ENCODE results near the gene BANK1. TPM values are rescaled to one million over a fixed set of nuclear protein-coding genes. Genes with fewer than 3 reads are reported as not detected.

Gene BANK1
- total and polyA plus RNA-seq, 2 donors (not counting 1 experiment from before 2014, with no cell fraction given) = 353 to 354 TPM

DNA sequence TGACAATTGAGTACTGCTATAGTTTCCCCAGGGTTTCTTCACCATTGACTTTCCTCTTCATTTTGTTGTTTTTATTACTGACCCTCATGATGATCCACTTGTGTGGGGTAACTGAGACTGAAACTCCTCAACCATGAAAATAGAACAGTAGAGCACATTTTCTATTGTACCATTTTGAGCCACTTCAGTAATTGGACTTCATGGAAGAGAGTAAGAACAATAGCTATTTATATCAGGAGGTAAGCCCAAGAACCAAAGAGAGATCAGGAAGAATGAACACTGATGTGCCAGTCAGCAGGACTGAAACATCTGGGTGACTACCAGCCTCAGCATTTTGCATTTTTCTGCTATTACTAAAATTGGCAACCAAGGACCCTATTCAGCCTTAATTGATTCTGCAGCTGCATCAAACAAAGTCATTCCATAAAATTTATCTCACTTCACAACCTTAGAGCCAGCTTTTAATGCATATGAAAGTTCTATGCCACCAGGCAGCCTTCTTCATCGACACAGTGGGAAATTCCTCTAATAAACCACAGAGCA is 151.4 kb downstream of the BANK1 start:
- H4K20me1 ChIP-seq (ENCODE audit: control insufficient read depth, insufficient read depth, low read length, poor library complexity, severe bottlenecking) = peaks cover 8% of the 10 kb centered on the region
- H3K4me1 ChIP-seq (ENCODE audit: control insufficient read depth in 2 of 2, insufficient read depth in 2 of 2, low read length in 2 of 2) = peaks cover 3 to 8% of the 10 kb centered on the region in 2 donors
- no peaks in the 10 kb centered on the region for H3K27me3 ChIP-seq (replicated peaks in 1 of 4; ENCODE audit: control extremely low read depth in 1 of 4, control insufficient read depth in 3 of 4, insufficient read depth in 4 of 4, low read length in 3 of 4)
- peaks cover 38 to 70% of the 10 kb centered on the region in 2 experiments for H3K36me3 ChIP-seq (replicated peaks in 1 of 2; ENCODE audit: control extremely low read depth in 1 of 2, control insufficient read depth in 1 of 2, extremely low read depth in 1 of 2, insufficient read depth in 2 of 2, low read length in 1 of 2)
- Mint-ChIP-seq H3K4me1 (peaks cover 59% of the 10 kb centered on the region), H3K9me3 (ENCODE audit: insufficient read depth) (no peaks in the 10 kb centered on the region), H3K27ac (peak overlapping the region; percentile 61), H3K4me3 (no peak overlapping the region), H3K27me3 (no peaks in the 10 kb centered on the region)
- no peak for TF ChIP-seq EZH2 (IDR thresholded peaks at IDR 0.05; ENCODE audit: borderline replicate concordance, insufficient read depth, low read depth, low read length, poor library complexity, severe bottlenecking)
- no peak overlapping the region for H3K4me2 ChIP-seq (replicated peaks; ENCODE audit: low read depth, low read length, poor library complexity, severe bottlenecking)
- H3K27ac ChIP-seq (ENCODE audit: low read length in 2 of 2) = peak overlapping the region in 1 of 2 donors; percentile 8
- H3K9me3 ChIP-seq (ENCODE audit: control extremely low read depth in 1 of 3, control insufficient read depth in 2 of 3, insufficient read depth in 1 of 3, low read length in 2 of 3) = peaks cover 0 to 1% (median 0%) of the 10 kb centered on the region in 3 donors
- no peak overlapping the region for H3K4me3 ChIP-seq (ENCODE audit: control extremely low read depth in 1 of 5, extremely low read depth in 1 of 5, insufficient read depth in 1 of 5, low read depth in 2 of 5, low read length in 4 of 5)
- no peak for ATAC-seq (ENCODE audit: low read depth)
- no CpG with 5 or more reads among the region's 1 CpG for WGBS (ENCODE audit: insufficient coverage)
- intact Hi-C loops (cut with micrococcal nuclease) = no loop called here
- ChIA-PET CTCF (interaction anchor here (0.9 to 1.7 kb wide), 2 partner anchors 9 to 19 kb away, joined by 3 to 4 read pairs; no protein-coding TSS in a partner anchor), POLR2A (no interaction called here)
- no peak overlapping the region for H3K9ac ChIP-seq (ENCODE audit: low read length)
- DNase-seq = no peak
- peaks cover 61% of the 10 kb centered on the region for H3K79me2 ChIP-seq (ENCODE audit: control insufficient read depth, insufficient read depth, low read length)
- no peak overlapping the region for H2AFZ ChIP-seq (ENCODE audit: insufficient read depth, low read depth, low read length, poor library complexity, severe bottlenecking)

DNA sequence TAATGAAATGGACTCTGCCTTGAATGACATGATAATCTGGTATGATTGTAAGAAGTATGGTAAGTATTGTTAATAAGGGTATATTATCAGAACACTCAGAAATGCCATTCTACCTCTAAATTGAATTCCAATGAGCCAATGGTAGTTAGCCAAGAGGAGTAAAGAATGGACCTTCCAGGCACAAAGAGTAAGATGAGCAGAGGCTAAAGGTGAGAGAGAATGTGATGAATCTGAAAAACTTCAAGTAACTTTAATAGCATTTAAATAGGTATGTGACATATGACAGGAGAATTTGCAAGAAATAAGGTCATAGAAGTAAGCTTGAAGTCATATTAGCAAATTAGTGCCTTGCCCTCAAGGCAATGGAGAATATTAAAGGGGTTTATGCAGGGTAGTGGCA is 152.4 kb downstream of the BANK1 start:
- peaks cover 62% of the 10 kb centered on the region for H3K4me1 Mint-ChIP-seq

More for the DNA sequence above, 152.4 kb downstream of the BANK1 start:
- H3K79me2 ChIP-seq (ENCODE audit: control insufficient read depth, insufficient read depth, low read length) = peaks cover 63% of the 10 kb centered on the region
- intact Hi-C loops (cut with micrococcal nuclease) = no loop called here
- no peak overlapping the region for H3K4me2 ChIP-seq (replicated peaks; ENCODE audit: low read depth, low read length, poor library complexity, severe bottlenecking)
- H3K27ac ChIP-seq (ENCODE audit: low read length in 2 of 2) = peak overlapping the region in 1 of 2 donors; percentile 65
- ChIA-PET POLR2A (no interaction called here), CTCF (interaction anchor here (1.7 kb wide), 1 partner anchor 8 kb away, joined by 4 read pairs; no protein-coding TSS in a partner anchor)
- no peak overlapping the region for H3K4me3 Mint-ChIP-seq
- H3K36me3 ChIP-seq (replicated peaks in 1 of 2; ENCODE audit: control extremely low read depth in 1 of 2, control insufficient read depth in 1 of 2, extremely low read depth in 1 of 2, insufficient read depth in 2 of 2, low read length in 1 of 2) = peaks cover 34 to 67% of the 10 kb centered on the region in 2 experiments
- H3K4me3 ChIP-seq (ENCODE audit: control extremely low read depth in 1 of 5, extremely low read depth in 1 of 5, insufficient read depth in 1 of 5, low read depth in 2 of 5, low read length in 4 of 5) = no peak overlapping the region
- H3K9me3 ChIP-seq (ENCODE audit: control extremely low read depth in 1 of 3, control insufficient read depth in 2 of 3, insufficient read depth in 1 of 3, low read length in 2 of 3) = no peaks in the 10 kb centered on the region
- TF ChIP-seq, protein P1, sequence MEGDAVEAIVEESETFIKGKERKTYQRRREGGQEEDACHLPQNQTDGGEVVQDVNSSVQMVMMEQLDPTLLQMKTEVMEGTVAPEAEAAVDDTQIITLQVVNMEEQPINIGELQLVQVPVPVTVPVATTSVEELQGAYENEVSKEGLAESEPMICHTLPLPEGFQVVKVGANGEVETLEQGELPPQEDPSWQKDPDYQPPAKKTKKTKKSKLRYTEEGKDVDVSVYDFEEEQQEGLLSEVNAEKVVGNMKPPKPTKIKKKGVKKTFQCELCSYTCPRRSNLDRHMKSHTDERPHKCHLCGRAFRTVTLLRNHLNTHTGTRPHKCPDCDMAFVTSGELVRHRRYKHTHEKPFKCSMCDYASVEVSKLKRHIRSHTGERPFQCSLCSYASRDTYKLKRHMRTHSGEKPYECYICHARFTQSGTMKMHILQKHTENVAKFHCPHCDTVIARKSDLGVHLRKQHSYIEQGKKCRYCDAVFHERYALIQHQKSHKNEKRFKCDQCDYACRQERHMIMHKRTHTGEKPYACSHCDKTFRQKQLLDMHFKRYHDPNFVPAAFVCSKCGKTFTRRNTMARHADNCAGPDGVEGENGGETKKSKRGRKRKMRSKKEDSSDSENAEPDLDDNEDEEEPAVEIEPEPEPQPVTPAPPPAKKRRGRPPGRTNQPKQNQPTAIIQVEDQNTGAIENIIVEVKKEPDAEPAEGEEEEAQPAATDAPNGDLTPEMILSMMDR (IDR thresholded peaks at IDR 0.05) = no peak
- no peak for TF ChIP-seq EZH2 (IDR thresholded peaks at IDR 0.05; ENCODE audit: borderline replicate concordance, insufficient read depth, low read depth, low read length, poor library complexity, severe bottlenecking)
- no peaks in the 10 kb centered on the region for H3K9me3 Mint-ChIP-seq (ENCODE audit: insufficient read depth)
- ATAC-seq (ENCODE audit: low read depth) (no peak), DNase-seq (no peak)
- no peaks in the 10 kb centered on the region for H3K27me3 Mint-ChIP-seq
- peaks cover 8% of the 10 kb centered on the region for H4K20me1 ChIP-seq (ENCODE audit: control insufficient read depth, insufficient read depth, low read length, poor library complexity, severe bottlenecking)
- H3K27me3 ChIP-seq (replicated peaks in 1 of 4; ENCODE audit: control extremely low read depth in 1 of 4, control insufficient read depth in 3 of 4, insufficient read depth in 4 of 4, low read length in 3 of 4) = no peaks in the 10 kb centered on the region
- no peak overlapping the region for H3K9ac ChIP-seq (ENCODE audit: low read length)
- peak overlapping the region; percentile 79 for H3K27ac Mint-ChIP-seq
- no peak overlapping the region for H2AFZ ChIP-seq (ENCODE audit: insufficient read depth, low read depth, low read length, poor library complexity, severe bottlenecking)
- peaks cover 3 to 10% of the 10 kb centered on the region in 2 donors for H3K4me1 ChIP-seq (ENCODE audit: control insufficient read depth in 2 of 2, insufficient read depth in 2 of 2, low read length in 2 of 2)

Measured in B cell (primary cell).